GM10847 (cell line): ENCODE data around the gene CAPZA1.

Source experiments
- POLR2A ChIP-seq: IDR thresholded peaks from 2 replicates; pipeline ENCODE4 v1.6.1; 2011; ENCODE audit not compliant: insufficient read length; ENCODE audit errors: extremely low read depth

The CAPZA1 gene

DNA sequence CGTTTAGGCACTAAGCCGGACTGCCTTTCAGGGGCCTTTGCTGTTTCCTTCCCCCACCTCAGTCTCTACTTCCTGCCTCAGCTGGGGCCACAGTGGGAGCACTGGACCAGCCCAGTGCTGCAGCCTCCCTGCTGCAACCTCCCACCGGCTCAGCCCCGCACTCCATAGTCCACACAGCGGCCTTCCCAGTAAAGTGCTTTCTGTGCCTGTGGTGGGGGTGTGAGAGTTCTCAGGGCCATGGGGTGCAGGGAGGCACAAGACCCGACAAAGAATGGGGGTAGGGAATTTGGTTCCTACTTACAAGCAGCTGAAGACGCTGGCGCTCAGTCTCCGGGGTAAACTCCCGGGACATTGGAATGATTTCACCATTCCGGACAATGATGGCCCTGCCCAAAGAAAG lies 92.0 kb downstream of the CAPZA1 start:
- no peak for TF ChIP-seq POLR2A

DNA sequence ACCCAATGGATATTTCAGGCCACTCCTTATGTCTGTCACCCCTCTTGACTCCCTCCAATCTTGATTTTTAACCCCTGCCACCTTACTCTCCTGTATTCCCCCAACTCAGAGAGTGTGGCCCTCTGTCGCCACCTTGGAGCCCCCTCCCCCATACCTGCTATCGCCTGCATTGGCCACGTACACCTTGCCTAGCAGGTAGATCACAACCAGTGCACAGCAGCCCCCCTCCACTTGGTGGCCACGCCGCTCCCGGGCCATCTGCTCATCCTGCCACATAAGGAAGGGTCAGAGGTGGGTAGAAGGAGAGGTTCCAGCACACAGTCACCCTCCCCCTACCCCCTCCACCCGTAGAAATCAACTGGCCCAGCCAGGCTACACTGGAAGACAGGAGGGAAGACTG lies 92.6 kb downstream of the CAPZA1 start:
- no peak for TF ChIP-seq POLR2A

GRCh38 chr1:112712701-112713128 lies 93.1 kb downstream of the CAPZA1 start:
- no peak for TF ChIP-seq POLR2A

DNA sequence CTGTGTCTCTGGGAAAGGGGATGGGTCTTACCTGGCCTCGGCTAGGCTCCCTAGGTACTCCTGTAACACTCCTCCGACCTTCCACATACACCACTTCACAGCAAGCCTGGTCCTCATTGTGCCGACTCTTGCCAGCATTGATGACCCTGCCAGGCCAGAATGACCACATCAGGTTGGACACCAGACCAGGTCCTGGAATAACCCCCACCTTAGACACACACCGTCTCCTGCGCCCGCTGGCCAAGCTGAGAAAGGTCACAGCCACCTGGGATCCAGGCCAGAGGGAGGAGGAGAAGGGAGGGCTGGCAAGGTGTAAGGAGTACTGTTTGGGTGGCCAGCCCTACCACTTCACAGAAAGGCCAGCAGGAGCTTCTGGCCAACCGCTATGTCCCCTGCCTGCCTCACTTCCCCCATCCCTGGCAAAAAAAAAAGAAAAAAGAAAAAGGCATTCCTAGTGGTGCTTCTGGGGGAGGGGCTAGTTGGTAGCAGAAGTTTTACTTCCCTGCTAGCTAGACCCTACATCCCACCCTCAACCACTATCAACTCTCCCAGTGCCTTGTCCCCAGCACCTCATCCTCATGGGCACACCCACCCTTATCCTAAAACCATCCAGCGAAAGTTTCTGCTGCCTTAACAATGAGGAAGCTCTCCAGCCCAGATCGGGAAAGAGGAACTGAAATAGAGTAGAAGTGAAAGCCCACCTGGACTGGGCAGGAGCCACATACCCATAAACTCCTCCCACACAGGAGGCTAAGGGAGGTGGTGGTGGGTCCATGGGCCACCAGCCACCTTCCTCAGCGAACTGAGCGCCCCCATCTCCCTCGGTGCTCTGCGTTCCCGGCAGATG lies 94.1 kb downstream of the CAPZA1 start:
- no peak for TF ChIP-seq POLR2A

DNA sequence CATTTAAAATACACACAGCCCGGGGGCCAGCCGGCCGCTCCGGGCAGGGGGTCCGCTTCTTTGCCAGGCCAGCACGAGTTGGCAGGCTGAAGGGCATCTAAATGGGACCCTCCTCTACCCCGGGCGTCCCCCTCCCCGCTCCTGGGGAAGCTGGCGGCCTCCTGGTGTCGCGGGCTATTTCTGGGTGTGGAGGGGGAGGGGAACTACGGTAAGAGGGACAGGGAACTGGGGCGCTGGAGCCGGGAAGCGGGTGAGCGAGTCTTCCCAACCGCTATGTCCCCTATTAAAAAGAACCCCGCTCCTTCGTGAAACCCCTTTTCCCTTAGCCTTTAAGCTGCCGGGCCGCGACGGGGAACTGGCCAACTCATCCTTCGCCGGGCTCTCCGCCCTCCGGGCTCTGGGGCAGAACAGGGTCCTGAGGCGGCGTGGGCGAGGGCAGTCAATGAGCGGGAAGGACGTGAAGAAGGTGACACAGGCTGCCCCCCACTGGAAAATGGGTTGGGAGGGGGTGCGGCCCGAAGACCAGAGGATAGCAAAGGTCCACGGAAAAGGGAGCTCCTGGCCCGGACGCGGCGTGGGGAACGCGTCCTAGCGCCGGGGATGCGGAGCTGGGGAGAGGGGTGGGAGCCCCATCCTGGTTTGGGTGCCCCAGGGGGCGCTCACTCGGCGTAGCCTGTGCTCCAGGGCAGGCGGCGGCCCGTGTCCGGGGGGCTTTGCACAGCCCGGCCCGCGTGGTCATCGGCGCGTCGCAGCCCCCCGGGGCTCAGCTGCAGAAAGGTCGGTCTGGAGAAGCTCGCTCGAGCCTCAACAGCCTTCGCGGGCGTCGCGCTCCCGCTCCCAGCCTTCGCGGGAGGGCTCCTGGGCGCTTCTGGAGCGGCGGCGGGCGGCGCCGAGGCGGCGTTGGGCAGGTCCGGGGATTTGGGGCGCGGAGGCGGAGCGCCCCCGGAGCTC lies 95.0 kb downstream of the CAPZA1 start:
- no peak for TF ChIP-seq POLR2A

- TF ChIP-seq POLR2A: no peak
Measured at GRCh38 chr1:112715264-112716053, 95.8 kb downstream of the CAPZA1 start, which contains the start of gene PPM1J. TSS of gene PPM1J (minus strand) at chr1:112715332. CDS start at chr1:112715301, 31 bp downstream.

DNA sequence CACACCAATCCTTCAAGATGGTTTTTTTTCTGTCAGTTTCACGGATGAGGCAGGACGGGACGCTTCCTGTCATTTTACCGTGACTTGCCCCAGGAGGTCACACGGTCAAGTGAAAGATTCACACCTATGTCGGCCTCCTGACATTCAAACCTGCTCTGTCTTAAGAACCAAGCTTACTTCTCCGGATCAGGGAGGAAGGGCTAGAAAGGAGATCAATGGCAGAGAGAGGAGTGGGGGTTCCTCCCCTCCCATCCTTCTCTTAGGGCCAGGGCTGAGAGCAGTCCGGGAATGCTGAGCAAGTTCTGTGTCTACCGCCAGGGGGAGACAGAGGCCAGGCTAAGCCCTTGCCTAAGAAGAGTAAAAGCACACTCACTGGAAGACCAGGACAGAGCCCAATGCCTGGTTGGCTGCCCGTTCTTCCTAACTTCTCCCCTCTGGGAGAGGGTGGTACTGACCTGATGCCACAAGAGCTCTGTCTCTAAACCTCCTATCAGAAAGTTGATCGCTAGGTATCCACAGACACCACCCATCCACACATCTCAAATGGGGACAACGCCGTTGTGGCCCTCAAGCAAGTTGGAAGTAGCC lies 96.6 kb downstream of the CAPZA1 start:
- TF ChIP-seq POLR2A: no peak

GRCh38 chr1:112717263-112717873 lies 97.7 kb downstream of the CAPZA1 start:
- no peak for TF ChIP-seq POLR2A

GRCh38 chr1:112718691-112719418 lies 99.2 kb downstream of the CAPZA1 start:
- no peak for TF ChIP-seq POLR2A

DNA sequence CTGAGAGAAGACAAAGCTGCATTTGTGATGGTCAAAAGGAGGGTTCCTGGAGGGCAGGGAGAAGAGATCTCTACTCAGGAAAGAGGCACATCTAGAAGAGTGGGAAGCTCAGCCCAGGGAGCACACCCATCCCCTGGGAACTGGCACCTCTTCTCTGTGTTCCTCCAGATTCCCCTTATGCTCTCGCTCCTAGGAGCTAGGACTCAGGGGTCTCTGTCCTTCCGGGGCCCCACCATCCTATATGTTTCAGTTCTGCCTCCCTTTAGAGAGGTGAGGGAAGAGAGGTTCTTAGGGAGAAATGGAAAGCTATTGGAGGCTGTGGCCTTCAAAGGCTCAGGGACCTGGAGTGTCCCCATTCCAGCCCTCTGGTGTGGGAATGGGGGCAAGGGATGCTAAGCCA lies 100.1 kb downstream of the CAPZA1 start:
- TF ChIP-seq POLR2A: no peak

DNA sequence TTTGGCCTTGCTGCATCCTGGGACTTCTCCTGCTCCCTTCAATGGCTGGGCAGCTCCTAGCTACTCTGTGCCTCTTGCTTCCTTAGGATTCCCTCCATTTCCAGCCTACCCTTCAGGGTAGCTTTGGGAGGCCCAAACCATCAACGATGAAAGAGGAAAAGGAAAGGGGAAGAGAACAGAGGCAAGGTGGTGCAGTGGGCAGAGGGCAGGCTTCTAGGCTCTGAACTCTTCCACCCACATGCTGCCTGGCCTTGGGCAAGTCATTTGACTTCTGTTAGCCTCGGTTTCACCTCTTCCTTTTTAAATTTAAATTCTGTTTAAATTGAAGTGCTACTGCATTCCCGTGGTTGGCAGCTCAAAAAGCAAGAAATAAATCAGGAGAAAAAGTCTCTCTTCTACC lies 101.2 kb downstream of the CAPZA1 start:
- TF ChIP-seq POLR2A: no peak
